Pancreas (tissue), 10 donors: Measurements from ENCODE around the gene IQCC. TPM values are rescaled to one million over a fixed set of nuclear protein-coding genes. Genes with fewer than 3 reads are reported as not detected.

ENCODE experiments used
- ATAC-seq, 4 donors: fragments of 200-7000 bp; cut with Tn5 transposase; one replicate each; pipeline versions ENCODE4 v1.8.0 to v1.9.1; 2020; ENCODE audit warnings: mild to moderate bottlenecking in 4 of 4, moderate library complexity in 4 of 4
- DNase-seq, 6 donors: peaks; one replicate each; pipeline ENCODE4 v3.0.0-alpha.2; 2020
- FAIRE-seq: peaks from 2 replicates; lab custom pipeline; 2012; peaks lifted over from hg19 to GRCh38; lab: Jason Lieb, UNC
- H3K27ac ChIP-seq, 4 donors: fragments of 200-600 bp; sonication (generic); 1 replicate in 3 of 4; 2 replicates in 1 of 4; pipeline versions ENCODE4 v1.5.0 to v1.8.0; 2020
- H3K27me3 ChIP-seq, 4 donors: fragments of 200-600 bp; one replicate each; pipeline ENCODE4 v1.8.0; 2021
- H3K36me3 ChIP-seq, 3 donors: fragments of 200-600 bp; sonication (generic) in 1 of 3; one replicate each; pipeline versions ENCODE4 v1.5.0 to v1.8.0; 2020 to 2021
- H3K4me1 ChIP-seq, 3 donors: fragments of 200-600 bp; one replicate each; pipeline ENCODE4 v1.8.0; 2021
- H3K4me3 ChIP-seq, 4 donors: fragments of 200-600 bp; sonication (generic) in 2 of 4; one replicate each; pipeline versions ENCODE4 v1.5.0 to v1.8.0; 2020 to 2021
- H3K9me3 ChIP-seq, 4 donors: fragments of 200-600 bp; one replicate each; pipeline ENCODE4 v1.8.0; 2021
- WGBS, 2 donors: extraction: QIAGEN DNeasy Blood & Tissue Kit; methylation state at CpG; one replicate each; pipeline ENCODE4 v1.1.7; 2013; 5-methylcytosine and 5-hydroxymethylcytosine counted together
- intact Hi-C, 3 donors: fragments of 100-400 bp; cut with DNase I; formaldehyde crosslinking; loops; one replicate each; pipeline versions ENCODE4 v1.11.1 to v1.14.2; 2022
- polyA plus RNA-seq, 2 donors: library from polyadenylated mRNA; stranded (reverse); fragments of 200-250 nt; gene quantifications; one replicate each; pipeline ENCODE4 v1.2.3, GENCODE V29; 2013
- total RNA-seq, 6 donors: library from RNA; stranded (reverse); fragmentation: NEBNext Ultra II Directional in 4 of 6; extraction: Animal tissue kit (Norgen Biotek cat#: 25700) in 4 of 6; gene quantifications; one replicate each; pipeline versions ENCODE4 v1.2.1 to v1.2.4, GENCODE V29; 2021 to 2023
- TF ChIP-seq, protein P1 (sequence below), 4 donors: fragments of 200-600 bp; sonication (generic) in 3 of 4; IDR thresholded peaks; one replicate each; pipeline versions ENCODE4 v1.5.0 to v1.8.0; 2021; ENCODE audit warnings: antibody characterized with exemption in 4 of 4
- donor health status: healthy with polysubstance abuse.
- donor health status: DM: no; HTN: no; CAD: no; lungs with moderate emphysema.
- donor health status: DM: no; HTN: no; CAD: no.
- donor health status: control.
- donor health status: control.
- donor health status: Bipolar disorder and iron deficiency.
- donor health status: DM: yes; HTN: yes; CAD: no.
- donor health status: DM: no; HTN: no; CAD: no.
- donor health status: DM: no; HTN: no; CAD: no.
- donor health status: DM: yes; HTN: yes; CAD: no.

The IQCC gene
- total and polyA plus RNA-seq, 8 donors: 1.1 to 5.5 (median 1.5) TPM

DNA sequence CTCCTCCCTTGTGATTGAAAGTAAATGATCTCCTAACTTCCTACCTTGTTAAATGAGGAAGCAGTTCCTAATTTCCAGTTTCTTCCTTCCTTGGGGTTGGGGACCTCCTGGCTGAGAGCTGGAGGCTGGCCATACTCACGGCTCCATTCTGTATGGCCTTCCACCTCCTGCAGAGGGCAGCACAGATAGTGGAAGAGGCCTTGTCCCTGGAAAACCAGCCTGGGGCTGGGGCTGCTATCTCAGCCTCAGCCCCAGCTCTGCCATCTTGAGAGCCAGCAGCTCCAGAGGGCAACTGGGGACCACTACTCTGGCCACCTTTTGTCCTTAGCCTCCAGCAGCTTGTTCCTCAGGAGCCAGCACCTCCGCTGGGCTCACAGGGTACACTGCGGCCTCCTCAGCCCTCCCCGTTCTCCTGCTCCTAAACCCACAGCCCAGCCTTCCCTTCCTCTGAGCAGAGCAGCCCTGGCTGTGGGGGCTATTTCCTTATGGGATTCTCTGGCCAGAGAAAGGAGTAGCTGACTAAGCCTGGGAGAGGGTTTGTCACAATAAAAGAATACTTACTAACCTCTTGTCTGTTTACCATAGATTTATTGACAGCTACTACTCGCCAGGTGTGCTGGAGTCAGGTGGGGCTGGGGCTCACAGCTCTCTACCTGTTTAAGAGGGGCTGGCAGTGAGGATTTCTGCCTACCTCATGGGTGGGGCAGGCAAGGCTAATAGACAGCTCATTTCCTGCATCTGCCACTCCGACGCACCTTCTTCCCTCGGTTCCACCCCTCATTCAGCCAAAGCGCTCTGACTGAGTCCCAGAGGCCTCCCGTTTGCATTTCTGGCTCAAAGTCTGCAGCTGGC, 10.4 kb downstream of the IQCC start:
- WGBS, 2 donors: 73 to 80% methylated on average over 10 of the region's 10 CpGs
- H3K36me3 ChIP-seq: peaks cover 0 to 10% (median 0%) of the 10 kb centered on the region in 3 donors
- FAIRE-seq (no peak), DNase-seq (peak in 4 of 6 donors; percentile 45 to 68 (median 57)), ATAC-seq (peak; percentile 66 to 96 (median 90))
- H3K4me3 ChIP-seq: no peak overlapping the region
- TF ChIP-seq, protein P1, sequence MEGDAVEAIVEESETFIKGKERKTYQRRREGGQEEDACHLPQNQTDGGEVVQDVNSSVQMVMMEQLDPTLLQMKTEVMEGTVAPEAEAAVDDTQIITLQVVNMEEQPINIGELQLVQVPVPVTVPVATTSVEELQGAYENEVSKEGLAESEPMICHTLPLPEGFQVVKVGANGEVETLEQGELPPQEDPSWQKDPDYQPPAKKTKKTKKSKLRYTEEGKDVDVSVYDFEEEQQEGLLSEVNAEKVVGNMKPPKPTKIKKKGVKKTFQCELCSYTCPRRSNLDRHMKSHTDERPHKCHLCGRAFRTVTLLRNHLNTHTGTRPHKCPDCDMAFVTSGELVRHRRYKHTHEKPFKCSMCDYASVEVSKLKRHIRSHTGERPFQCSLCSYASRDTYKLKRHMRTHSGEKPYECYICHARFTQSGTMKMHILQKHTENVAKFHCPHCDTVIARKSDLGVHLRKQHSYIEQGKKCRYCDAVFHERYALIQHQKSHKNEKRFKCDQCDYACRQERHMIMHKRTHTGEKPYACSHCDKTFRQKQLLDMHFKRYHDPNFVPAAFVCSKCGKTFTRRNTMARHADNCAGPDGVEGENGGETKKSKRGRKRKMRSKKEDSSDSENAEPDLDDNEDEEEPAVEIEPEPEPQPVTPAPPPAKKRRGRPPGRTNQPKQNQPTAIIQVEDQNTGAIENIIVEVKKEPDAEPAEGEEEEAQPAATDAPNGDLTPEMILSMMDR (IDR thresholded peaks at IDR 0.05): peak; percentile 46 to 68 (median 62)
- intact Hi-C loops: no loop called here
- H3K27ac ChIP-seq: no peak overlapping the region
- no peaks in the 10 kb centered on the region for H3K9me3 ChIP-seq
- peaks cover under 1 to 2% (median under 1%) of the 10 kb centered on the region in 3 donors for H3K4me1 ChIP-seq
- no peaks in the 10 kb centered on the region for H3K27me3 ChIP-seq

DNA sequence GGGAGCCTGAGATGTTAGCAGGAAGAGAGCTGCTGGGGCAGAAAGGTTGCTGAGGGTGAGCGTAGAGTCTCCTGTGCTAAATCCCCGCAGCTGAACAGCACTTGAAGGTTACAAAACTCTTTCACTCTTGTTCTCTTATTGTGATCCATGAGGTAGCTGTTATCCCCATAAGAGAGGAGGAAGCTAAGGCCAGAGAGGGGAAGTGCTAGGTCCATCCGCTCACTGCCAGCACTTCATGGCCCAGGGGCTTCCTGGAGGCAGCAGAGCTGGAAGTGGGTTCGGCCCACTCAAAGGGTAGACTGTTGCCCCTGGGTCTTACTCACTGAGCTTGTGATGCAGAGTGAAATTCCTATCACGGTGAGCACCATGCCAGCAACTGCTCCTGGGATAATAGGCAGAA, 11.1 kb downstream of the IQCC start:
- TF ChIP-seq, protein P1 (IDR thresholded peaks at IDR 0.05): no peak
- WGBS, 2 donors: 86 to 89% methylated on average over 5 of the region's 5 CpGs
- no peaks in the 10 kb centered on the region for H3K27me3 ChIP-seq
- peaks cover 7 to 9% (median 8%) of the 10 kb centered on the region in 3 donors for H3K4me1 ChIP-seq
- intact Hi-C loops: no loop called here
- FAIRE-seq (no peak), ATAC-seq (no peak), DNase-seq (no peak)
- H3K4me3 ChIP-seq: no peak overlapping the region
- peaks cover 0 to 10% (median 0%) of the 10 kb centered on the region in 3 donors for H3K36me3 ChIP-seq
- H3K9me3 ChIP-seq: no peaks in the 10 kb centered on the region
- H3K27ac ChIP-seq: no peak overlapping the region

DNA sequence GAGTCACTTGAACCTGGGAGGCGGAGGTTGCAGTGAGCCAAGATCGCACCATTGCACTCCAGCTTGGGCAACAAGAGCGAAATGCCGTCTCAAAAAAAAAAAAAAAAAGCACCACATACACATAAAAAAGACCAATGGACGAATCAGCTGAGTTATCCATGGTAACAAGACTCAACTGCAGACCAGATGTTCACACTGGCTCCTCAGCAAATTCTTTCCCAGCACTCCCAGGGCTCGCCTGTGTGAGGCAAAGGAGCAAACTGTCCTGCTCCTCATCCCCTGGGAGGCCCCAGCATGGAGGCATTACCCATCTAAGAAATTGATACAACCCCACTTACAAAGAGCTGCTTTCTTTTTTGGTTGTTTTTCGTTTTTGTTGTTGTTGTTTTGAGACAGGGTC, 13.6 kb downstream of the IQCC start:
- peaks cover 0 to 10% (median 0%) of the 10 kb centered on the region in 3 donors for H3K36me3 ChIP-seq
- DNase-seq: no peak
- intact Hi-C loops: no loop called here
- H3K4me1 ChIP-seq: peaks cover 7 to 20% (median 15%) of the 10 kb centered on the region in 3 donors
- TF ChIP-seq, protein P1 (IDR thresholded peaks at IDR 0.05): no peak
- WGBS, 2 donors: 78 to 81% methylated on average over 6 to 7 of the region's 7 CpGs
- H3K4me3 ChIP-seq: no peak overlapping the region
- FAIRE-seq: no peak
- no peak overlapping the region for H3K27ac ChIP-seq
- H3K27me3 ChIP-seq: no peaks in the 10 kb centered on the region
- H3K9me3 ChIP-seq: no peaks in the 10 kb centered on the region
- ATAC-seq: no peak

DNA sequence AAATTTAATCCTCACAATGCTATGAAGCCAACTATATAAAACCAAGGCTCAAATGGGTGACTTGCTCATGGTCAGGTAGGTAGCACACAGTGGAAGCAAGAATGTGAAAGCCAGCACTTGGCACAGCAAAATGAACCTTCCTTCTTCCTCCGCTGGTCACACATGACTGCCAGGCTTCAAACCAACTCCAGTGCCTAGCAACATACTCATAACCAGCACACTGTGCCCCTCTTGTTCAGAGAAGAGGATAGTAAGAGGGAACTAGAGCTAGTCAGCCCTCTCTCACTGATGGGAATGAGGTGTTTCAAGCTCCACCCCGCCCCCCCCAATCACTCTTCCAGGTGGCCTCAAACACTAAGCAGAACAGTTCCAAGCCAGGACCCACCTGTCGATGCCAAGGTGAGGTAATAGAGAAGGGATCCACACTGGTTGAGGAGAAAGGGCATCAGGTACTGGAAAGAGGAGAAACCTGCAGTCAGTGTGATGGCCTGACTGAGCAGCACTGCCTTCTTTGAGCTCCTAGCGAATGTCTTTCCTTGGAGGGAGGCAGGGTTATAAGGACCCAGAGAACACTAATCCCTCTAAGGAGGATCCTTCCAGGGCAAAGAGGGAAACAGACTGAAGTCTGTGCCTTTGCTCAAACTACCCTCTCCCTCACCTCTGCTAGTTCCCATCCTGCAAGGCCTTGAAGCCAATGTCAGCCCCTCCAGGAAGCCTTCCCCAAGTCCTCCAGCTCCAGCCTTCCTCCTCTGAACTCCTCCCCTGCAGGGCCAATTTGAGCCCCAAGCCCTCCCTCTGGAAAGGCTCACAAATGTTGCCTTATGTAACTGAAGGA, 15.5 kb downstream of the IQCC start:
- TF ChIP-seq, protein P1 (IDR thresholded peaks at IDR 0.05): no peak
- DNase-seq: no peak
- 87 to 88% methylated on average over 4 of the region's 4 CpGs for WGBS, 2 donors
- Histone ChIP-seq H3K4me1 (peaks cover 7 to 20% (median 15%) of the 10 kb centered on the region in 3 donors), H3K9me3 (no peaks in the 10 kb centered on the region), H3K4me3 (peak overlapping the region; percentile 49 to 88 (median 79)), H3K27ac (no peak overlapping the region), H3K36me3 (peaks cover 0 to 14% (median 0%) of the 10 kb centered on the region in 3 donors), H3K27me3 (no peaks in the 10 kb centered on the region)
- intact Hi-C loops: no loop called here
- ATAC-seq: no peak
- no peak for FAIRE-seq
